Hematopoietic multipotent progenitor cell treated with erythropoietin and hydrocortisone succinate and interleukin-3 and kit ligand, for 4 days (in vitro differentiated cells): Measurements from ENCODE around the gene SMAD2.

Experiments
- DNase-seq: peaks from one replicate; pipeline ENCODE4 v3.0.0-alpha.2; 2015

The SMAD2 gene

DNA sequence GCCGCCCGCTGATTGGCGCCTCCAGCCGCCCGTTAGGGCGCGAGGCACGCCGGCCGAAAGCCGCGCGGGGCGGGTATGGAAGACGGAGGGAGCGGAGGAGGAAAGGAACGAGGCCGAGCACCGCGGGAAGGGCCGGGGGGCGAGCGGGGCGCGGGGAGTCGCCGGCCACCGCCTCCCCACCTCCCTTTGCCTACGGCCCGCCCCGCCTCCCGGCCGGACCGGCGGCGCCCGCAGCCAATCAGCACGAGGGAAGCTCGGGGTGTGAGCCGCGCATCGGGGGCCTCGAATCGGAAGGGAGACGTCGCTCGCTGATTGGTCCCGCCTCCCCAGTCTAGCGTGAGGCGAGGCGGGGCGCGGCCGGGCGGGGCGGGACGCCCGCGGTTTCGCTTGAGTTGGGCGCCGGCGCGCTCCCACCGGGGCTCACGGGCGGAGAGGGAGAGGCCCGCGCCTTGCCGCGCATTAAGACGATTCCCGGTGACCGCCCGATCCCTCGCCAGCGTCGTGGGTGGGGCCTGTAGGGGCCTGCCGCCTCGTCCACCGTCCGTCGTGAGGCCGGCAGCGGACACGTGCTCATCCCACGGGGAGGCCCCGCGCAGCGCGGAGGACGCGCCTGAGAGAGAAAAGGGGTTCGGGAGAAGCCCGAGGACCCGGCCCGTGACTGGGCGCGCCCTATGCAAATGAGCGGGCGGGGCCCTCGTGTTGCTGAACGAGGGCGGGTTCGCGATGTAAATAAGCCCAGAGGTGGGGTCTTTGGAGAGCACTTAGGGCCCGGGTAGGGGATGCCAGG, 665 bp upstream of the SMAD2 start:
- peak; percentile 99 for DNase-seq

DNA sequence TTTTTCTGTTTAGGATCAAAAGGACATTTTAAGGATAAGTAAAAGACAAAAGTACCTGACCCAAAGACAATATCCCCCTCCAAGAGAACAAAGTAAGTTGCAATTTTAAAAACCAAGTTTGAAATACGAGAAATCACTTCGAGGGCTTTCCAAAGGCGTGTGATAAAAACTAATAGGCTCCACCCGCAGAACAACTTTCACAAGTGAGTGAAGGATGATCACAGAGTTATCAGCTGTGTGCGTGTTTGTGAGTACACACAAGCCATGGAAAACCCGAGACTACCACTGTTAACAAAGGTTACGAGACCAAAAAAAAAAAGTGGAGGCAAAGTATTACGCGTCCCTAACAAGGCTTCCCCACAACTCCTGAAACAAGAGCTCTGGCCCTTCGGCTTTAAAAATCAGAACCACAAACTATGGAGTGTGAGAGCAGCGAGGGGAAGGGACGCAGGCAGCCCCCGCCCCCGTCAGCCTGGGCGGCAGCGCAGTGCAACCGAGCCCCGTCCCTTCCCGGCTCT, 719 bp downstream of the SMAD2 start:
- no peak for DNase-seq

DNA sequence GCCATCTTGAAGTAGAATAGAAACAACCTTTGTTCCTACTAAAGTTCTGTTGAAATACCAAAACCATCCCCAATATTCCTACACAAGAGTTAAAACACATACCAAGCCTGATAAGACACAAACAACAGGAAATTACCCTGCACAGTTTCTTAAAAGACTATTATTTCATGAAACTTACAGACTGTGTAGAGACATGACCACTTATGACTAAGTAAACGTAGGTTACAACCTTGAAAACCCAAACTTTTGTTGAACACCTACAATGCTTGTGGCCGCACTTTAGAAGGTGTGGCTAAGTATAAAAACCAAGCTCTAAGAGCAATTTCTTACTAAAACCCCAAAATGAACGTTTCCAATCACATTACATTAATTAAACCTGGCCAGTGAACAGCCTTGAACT, 2.0 kb downstream of the SMAD2 start:
- peak; percentile 17 for DNase-seq

DNA sequence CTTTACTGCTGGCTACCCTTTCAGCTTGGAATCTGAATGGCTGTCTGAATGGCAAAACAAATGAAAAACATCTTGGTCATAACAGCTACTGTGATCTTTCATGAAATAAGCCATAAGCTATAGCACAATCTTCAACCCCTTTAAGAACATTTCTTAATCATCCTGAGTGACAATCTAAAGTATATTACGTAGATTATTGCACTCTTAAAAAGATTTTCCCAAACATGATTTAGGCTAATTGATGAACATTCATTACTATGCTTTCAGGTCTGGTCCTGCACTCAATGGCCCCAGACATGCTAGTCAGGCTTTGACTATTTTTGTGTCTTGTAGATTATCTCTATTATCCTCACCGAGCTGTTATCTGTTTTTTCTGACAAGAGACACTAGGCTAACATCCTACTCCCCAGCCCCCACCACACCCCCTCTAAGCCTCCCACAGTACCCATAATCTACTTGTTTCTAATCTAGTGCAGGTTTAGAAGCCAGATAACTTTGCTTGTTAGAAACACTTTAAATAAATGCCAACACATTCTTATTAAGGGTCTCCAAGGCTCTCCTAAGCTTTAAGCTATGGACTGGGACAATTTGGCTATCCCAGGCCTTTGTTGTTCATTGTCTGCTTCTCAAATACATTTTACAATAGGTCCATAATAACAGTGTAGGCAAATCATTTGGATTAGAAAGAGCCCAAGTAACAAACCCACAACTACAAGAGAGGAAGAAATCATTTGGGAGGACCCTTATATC, 4.2 kb downstream of the SMAD2 start:
- DNase-seq = peak; percentile 61

DNA sequence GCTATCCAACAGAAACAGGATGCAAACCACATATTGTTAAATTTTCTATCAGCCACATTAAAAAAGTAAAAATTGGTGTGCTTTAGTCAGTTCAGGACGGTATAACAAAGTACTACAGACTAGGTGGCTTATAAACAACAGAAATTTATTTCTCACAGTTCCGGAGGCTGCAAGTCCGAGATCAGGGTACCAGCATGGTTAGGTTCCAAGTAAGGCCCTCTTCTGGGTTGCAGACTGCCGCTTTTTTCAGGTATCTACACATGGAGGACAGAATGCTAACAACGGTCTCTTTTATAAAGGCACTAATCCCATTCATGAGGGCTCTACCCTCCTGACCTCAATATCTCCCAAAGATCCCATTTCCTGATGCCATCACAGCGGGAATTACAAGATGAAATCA, 10.5 kb downstream of the SMAD2 start:
- DNase-seq = no peak

DNA sequence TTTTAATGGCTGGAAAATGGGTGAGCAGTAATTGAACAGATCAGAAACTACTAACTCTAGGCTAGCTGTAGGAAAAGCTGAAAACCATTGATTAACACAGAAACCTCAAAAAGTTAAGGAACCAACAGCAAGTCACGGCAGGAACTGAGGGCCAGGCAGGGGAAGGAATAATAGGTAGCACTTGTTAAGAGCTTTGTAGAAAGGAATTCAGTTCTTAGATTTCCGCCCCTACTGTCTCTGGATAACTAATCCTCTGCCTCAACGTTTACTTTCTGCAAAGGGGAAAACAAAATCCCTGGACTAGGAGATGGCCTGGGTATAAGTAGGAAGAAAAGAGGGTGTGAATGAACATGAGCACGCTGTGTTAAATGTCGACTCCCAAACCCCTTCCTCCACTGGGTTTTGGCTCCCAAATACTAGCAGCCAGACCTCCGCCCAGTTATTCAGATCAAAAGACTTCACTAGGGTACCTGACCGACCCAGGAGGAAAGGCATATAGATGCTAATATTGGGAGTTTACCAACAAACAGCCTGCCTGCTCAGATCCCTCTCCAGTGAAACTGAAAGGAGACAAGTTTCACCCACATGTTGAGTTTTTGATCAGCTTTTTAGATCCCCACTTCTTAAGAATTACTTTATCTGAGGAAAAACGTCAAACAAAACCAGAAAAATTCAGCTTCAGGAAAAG, 12.4 kb downstream of the SMAD2 start:
- no peak for DNase-seq

DNA sequence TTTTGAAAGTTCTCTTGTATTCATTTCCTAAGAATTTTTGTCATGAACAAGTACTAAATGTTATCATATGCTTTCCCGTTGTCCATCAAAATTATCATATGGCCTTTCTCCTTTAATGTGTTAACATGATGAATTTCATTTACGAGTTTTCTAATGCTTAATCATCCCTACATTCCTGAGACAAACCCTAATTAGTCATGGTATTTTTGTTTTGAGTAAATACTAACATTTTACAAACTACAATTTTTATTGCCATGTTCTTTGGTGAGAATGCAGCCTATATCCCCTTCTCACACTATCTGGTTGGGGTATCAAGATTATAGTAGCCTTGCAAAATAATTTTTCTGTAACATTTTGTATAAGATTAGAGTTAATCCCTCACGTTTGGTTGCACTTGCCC, 14.5 kb downstream of the SMAD2 start:
- DNase-seq = no peak

DNA sequence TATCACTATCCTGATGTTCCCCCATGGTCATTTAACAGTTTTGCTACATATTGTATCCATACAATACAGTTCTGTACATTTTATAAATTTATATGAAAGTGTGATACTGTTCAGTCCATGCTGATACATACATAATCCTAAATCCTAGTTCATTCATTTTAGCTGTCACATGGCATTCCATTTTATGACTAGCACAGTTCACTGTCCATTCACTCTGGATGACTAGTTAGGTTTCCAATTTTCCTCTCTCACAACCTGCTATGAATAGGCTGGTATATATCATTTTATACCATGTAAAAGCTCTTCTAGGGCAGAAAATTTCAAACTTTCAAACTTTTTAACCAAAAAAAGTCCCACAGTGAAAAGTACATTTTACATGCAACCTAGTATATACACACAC, 15.2 kb downstream of the SMAD2 start:
- DNase-seq = no peak

DNA sequence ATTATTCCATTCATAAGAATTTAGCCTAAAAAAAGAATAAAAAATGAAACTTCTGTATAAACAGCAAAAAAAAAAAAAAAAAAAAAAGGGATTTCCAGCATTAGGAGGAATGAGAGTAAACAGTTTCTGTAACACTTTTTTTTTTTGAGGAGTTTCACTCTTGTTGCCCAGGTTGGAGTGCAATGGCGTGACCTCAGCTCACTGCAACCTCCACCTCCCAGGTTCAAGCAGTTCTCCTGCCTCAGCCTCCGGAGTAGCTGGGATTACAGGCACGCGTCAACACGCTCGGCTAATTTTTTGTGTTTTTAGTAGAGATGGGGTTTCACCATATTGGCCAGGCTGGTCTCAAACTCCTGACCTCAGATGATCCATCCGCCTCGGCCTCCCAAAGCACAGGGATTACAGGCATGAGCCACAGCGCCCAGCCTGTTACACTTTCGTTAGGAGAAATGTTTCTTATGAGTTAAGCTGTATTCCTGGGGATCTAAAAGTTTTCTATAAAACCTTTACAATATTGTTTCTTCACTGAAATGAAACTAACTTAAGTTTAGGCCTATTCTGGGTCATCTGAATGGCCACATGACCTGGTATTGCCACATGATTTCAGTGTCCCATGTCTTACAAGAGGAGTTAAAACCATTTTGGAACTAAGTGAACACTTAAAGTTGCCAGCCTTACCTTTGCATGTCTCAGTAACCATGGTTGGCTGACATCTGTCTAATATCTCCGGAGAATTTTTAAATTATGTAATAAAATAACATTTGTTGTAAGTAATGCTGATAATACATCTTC, 17.5 kb downstream of the SMAD2 start:
- DNase-seq = no peak

DNA sequence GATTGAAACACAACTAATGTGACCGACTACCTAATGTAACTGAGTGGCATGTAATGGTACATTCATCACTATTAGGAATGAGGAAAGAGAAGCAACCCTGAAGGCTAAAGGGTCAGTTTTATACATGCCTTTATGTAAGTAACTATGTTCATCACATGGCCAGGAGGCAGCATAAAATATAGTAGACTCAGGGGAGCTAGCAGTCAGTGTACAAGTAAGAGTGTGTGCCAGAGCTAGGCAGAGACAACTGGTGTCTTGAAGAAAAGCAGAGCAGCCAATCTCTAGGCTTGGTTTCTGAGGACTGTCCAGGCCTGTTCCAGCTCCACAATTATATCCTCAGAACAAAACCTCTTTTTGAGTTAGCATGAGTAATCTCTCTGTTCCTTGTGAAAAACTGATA, 18.1 kb downstream of the SMAD2 start:
- DNase-seq = peak; percentile 19

DNA sequence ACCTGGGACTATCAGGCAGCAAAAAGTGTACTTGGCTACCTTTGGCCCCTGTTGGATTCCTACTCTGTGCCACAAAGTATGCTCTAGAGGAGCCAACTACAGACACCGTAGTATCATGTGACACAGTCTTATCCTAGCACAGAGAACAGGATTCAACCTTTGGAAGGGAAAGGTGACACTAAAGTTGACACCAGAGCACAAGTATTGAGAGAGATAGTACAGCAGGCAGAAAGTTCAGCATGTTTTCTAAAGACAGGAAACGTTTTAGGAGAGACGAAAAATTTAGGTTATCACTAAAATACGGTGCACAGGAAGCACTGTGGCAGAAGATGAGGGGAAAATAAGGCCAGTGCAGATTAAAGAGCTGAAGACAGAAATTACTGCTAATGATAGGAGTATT, 18.6 kb downstream of the SMAD2 start:
- peak; percentile 63 for DNase-seq

DNA sequence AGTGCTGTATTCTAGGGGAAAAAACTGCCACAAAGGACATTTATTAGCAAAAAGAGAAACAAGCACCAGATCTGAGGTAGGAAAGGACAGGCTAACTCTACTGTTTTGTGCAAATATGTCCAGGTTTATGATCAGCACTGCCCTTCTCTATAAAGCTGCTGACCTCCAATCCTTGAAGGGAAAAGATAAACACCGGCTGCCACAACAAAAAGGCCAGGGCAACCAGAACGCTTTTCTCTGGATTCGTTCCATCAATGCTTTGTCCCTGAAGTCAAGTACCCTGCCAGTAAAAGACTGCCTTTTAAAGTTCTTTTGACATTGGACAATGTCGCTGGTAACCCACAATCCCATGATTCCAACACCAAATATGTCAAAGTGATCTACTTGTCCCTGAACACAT, 21.0 kb downstream of the SMAD2 start:
- DNase-seq = no peak

DNA sequence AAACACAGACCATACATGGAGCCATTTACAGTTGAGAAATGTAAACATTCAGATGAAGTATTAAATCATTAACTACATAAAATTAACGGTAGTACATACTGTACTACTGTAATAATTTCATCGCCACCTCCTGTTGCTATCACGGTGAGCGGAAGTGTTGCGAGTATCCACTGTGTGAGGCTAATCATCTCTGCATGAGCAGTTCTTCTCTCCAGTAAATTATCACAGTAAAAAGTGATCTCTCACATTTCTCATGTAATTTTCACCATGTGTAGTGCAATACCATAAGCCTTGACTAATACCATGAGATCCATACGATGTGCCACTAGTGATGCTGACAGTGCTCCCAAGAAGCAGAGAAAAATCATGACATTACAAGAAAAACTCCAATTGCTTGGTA, 21.9 kb downstream of the SMAD2 start:
- no peak for DNase-seq

DNA sequence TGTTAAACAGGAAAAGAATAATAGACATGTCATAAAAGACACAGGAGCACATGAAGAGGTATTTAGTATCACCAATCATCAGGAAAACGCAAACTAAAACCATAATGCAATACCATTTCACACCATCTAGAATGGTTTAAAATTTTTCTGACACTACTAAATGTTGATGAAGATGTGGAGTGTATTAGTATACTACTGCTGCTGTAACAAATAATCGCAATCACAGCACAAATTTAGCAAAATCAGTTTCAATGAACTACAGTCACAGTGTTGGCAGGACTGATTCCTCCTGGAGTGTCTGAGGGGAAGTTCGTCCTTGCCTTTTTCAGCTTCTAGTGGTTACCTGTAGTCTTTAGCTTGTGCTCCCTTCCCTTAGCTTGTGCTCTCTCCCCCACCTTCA, 24.1 kb downstream of the SMAD2 start:
- DNase-seq = no peak

DNA sequence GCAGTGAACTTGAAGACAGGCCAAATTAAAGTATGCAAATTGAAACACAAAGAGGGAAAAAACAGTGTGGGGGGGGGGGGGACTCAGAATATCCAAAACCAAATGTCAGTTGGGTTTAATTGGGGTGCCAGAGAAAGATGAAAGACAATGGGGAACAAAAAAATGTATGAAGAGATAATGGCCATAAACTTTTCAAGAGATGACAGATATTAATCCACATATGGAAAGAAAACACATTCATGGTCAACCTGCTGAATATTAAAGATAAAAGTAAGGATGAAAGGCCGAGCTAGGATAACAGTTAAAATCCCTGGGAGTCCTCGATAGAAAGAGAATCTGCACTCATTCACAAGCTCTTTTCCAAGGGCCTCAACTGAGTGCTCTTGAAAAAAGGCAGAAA, 26.6 kb downstream of the SMAD2 start:
- DNase-seq = no peak

DNA sequence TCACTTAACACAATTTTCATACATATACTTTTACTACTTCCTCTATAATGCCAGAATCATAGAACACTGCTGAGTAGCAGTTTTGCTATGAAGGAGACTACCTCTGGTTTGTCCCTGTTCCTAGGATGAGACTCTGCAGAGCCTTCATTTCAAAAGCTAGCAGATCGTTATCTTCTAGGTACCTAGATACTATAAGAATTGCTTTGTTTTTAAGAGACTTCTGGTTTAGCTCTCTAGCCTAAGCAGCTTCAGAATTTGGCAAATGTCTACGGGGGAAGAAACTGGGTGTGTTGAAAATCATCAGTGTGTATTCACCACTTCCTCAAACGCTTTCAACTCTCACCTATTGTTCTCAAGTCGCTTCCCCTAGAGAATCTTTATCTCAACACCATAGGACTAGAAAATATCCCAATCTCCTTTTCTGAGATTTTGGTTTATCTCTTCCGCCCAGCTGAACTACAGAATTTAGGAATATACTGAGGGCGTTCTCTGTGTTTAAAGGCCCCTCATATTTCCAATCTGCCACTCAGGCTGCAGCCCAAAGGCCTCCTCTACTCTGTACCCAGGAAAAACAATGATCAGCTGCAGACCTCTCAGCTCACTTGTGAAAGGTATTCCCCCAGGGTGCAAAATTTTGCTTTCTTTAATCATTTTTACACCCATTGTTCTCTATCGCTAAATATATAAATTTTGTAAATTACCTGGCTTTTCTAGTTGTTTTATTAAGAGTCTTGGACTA, 28.7 kb downstream of the SMAD2 start:
- DNase-seq = peak; percentile 65

DNA sequence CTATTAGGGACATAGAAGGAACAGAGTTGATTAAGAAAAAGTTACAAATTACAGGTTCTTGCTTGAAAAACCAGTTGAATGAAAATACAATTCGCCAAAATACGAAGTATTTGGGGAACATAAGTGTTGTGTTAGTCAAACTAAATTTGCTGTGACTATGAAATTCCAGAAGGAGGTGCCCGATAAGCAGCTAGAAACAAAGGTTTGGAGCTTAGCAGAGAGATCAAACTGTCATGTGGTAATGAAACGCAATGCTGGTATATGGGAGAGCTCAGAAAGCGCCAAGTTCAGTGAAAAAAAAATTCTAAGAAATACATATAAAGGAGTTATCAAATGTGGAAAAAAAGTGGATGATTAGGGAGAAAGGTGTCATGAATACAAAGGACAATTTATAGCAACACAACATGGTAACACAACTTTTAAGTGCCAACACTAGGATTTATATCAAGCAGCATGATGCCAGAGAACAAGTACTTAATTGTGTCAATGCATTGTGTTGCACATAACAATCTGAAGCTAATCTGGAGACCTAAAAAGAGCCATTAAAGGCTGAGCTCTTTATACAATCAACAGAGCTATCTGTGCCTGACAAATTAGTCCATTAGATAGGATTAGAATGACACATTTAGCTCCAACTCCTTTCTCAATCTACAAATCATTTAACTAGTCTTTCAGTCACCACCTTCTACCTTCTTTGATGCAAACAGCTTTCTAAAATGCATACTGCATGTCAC, 31.2 kb downstream of the SMAD2 start:
- DNase-seq = no peak

DNA sequence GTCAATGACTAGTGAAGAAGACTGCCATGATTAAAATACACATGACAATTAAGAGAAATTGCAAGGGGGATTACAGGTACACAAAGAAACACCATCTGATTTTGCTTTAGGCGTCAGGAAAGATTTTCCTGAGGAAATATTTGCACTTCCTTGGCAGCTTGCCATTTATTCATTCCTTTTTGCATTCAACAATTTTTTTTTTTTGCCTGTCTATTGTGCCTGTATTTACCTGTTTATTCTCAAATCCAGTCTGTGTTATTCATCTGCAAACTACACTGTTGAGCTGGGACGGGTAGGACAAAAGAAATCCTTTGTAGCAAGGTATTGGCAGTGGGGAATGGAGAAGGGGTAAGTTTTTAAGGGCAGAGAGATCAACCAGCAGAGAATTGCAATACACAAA, 31.8 kb downstream of the SMAD2 start:
- no peak for DNase-seq

DNA sequence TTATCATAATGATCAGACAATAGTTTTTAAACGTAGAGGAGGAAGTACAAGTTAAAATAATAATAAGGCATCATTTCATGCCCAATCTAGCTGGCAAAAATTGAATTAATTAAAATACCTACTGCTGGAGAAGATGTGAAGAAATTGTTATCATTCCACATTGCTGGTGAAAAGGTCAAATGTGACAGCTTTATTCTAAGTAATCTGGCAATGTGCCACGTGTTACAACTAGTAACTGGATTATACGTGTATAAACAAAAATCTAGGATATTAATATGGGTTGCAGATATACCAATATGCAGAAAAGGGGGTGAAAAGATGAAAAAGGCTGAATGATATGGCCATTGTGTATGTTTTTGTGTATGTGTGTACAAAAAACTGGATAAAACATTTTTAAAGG, 32.4 kb downstream of the SMAD2 start:
- peak; percentile 15 for DNase-seq

DNA sequence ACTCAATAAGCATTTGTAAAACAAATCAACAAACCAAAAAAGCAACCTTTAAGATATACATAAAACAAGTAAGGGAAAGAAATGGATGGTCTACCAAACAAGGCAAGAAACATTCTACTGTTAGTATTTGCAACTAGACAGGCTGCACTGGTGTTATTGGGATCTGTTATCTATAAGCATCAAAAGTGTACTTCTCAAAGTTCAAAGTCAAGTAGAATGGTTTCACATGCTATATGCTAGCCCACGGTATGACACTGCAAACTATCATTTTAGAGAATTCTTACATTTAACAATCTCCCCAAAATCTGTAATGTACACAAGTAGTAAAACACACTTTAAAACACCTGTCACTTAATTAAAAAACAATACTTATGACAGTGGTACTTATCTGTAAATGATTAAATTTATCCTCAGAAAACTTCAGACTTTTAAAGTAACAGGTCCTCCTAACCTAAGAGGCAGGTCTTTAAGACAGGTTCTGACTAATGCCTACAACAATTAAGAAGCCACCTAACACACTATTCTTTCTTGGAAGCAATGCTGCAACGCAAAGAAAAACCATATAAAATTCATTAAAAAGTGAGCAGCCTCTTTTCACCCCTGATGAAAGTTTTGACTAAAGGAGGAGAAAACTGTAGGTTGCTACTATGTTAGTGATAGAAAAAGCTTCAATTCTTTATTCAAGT, 34.8 kb downstream of the SMAD2 start:
- DNase-seq = no peak
